Measurements from ENCODE around the gene SBSN.

Gene SBSN

GRCh38 chr19:35474104-35474503 lies 54.0 kb downstream of the SBSN start:
- DNase-seq (ENCODE audit: low spot score), result no peak

Data from kidney capillary endothelial cell (primary cell).